Heart right ventricle (tissue), 16 donors: Measurements from ENCODE around the gene TSEN15. TPM values are rescaled to one million over a fixed set of nuclear protein-coding genes. Genes with fewer than 3 reads are reported as not detected.

Experiments used
- ATAC-seq, 8 donors: fragments of 200-7000 bp; cut with Tn5 transposase; one replicate each; pipeline ENCODE4 v1.9.1; 2020; ENCODE audit warnings: mild to moderate bottlenecking in 8 of 8, moderate library complexity in 8 of 8, moderate number of reproducible peaks in 1 of 8
- DNase-seq, 2 donors: peaks; one replicate each; pipeline ENCODE4 v3.0.0-alpha.2; 2020
- H3K27ac ChIP-seq, 10 donors: fragments of 200-600 bp; sonication (generic) in 2 of 10; one replicate each; pipeline versions ENCODE4 v1.5.0 to v1.8.0; 2020 to 2022; ENCODE audit warnings: mild to moderate bottlenecking in 3 of 10
- H3K27me3 ChIP-seq, 7 donors: fragments of 200-600 bp; one replicate each; pipeline ENCODE4 v1.8.0; 2021 to 2022; ENCODE audit warnings: mild to moderate bottlenecking in 2 of 7
- H3K36me3 ChIP-seq, 9 donors: fragments of 200-600 bp; sonication (generic) in 1 of 9; one replicate each; pipeline versions ENCODE4 v1.5.0 to v1.8.0; 2020 to 2022; ENCODE audit warnings: mild to moderate bottlenecking in 2 of 9
- H3K4me1 ChIP-seq, 9 donors: fragments of 200-600 bp; sonication (generic) in 1 of 9; one replicate each; pipeline versions ENCODE4 v1.5.0 to v1.8.0; 2020 to 2022; ENCODE audit warnings: mild to moderate bottlenecking in 4 of 9
- H3K4me3 ChIP-seq, 10 donors: fragments of 200-600 bp; sonication (generic) in 2 of 10; one replicate each; pipeline versions ENCODE4 v1.5.0 to v1.8.0; 2020 to 2022; ENCODE audit warnings: mild to moderate bottlenecking in 7 of 10, moderate library complexity in 2 of 10
- H3K9me3 ChIP-seq, 11 donors: fragments of 200-600 bp in 10 of 11; sonication (generic) in 2 of 11; one replicate each; pipeline versions ENCODE4 v1.5.0 to v1.8.0; 2013 to 2022; ENCODE audit warnings: mild to moderate bottlenecking in 2 of 11, control low read depth in 1 of 11, moderate library complexity in 1 of 11
- WGBS, 2 donors: extraction: QIAGEN DNeasy Blood & Tissue Kit; methylation state at CpG; one replicate each; pipeline ENCODE4 v1.1.7; 2013; ENCODE audit warnings: inconsistent platforms in 1 of 2; 5-methylcytosine and 5-hydroxymethylcytosine counted together
- intact Hi-C, 10 donors: fragments of 100-400 bp; cut with DNase I; formaldehyde crosslinking; loops; one replicate each; pipeline versions ENCODE4 v1.11.1 to v1.14.2; 2022
- polyA plus RNA-seq, 2 donors: library from polyadenylated mRNA; stranded (reverse); fragments of 200-250 nt; gene quantifications; one replicate each; pipeline ENCODE4 v1.2.3, GENCODE V29; 2013
- total RNA-seq, 10 donors: library from RNA; stranded (reverse); fragmentation: NEBNext Ultra II Directional in 3 of 10; extraction: Animal tissue kit (Norgen Biotek cat#: 25700) in 3 of 10; gene quantifications; one replicate each; pipeline versions ENCODE4 v1.2.1 to v1.2.4, GENCODE V29; 2021 to 2023
- TF ChIP-seq, protein P1 (sequence below), 9 donors: fragments of 200-600 bp; sonication (generic) in 2 of 9; IDR thresholded peaks; one replicate each; pipeline versions ENCODE4 v1.5.0 to v1.8.0; 2021 to 2022; ENCODE audit warnings: antibody characterized with exemption in 9 of 9, mild to moderate bottlenecking in 5 of 9, moderate library complexity in 1 of 9
- donor health status: Arrhythmogenic right ventricular cardiomyopathy.
- donor health status: ischemic (EF 13 %, LVEDD 7.1; RV severe dilation, severe dysfunction).
- donor health status: healthy with polysubstance abuse.
- donor health status: DM: no; HTN: yes; CAD: no.
- donor health status: DM: no; HTN: no; CAD: no.
- donor health status: ischemic (EF 25% LVEDD 6.9; RV normal size, moderate dysfunction).
- donor health status: ischemic (EF 25% LVEDD 5.7; RV mildly dilated, moderate dysfunction).
- donor health status: healthy.
- donor health status: DM: yes; HTN: yes; CAD: no.
- donor health status: Ischemic cardiomyopathy.
- donor health status: ischemic (EF 35%, LVEDD 5.7; RV mildly dilated, moderate dysfunction).
- donor health status: nonischemic (EF 11% LVEDD 7.7; RV severe dilation, severe dysfunction).
- donor health status: DM: yes; HTN: yes; CAD: no.
- donor health status: PGD.
- donor health status: ischemic (EF 29% LVEDD 5.4; RV normal size, mild dysfunction).
- donor health status: nonischemic (EF 23%, LVEDD 6.1; RV moderate dilation, normal function).

Gene TSEN15
- total and polyA plus RNA-seq, 12 donors = 19.3 to 31.1 (median 25.2) TPM

DNA sequence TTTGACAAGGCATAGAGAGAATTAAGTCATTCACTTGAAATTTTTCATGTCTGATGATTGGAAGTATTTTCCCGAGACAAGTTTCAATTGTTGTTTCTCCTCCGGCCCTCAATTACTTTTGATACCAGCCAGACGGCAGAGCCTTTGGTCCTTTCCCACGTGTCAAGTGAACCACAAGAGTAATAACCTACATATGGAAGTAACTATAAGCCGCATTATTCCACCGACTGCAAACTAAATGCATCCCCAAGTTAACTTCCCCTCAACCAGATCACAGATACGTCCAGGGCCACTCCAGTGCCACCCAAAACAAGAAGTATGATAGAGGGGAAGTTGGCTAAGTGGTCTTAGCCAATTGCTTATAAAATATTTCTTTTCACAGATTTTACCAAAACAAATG is 34.2 kb upstream of the TSEN15 start:
- Histone ChIP-seq H3K4me1 (peaks cover 0 to 21% (median 10%) of the 10 kb centered on the region in 9 donors), H3K9me3 (no peaks in the 10 kb centered on the region), H3K27ac (peak overlapping the region in 2 of 10 donors; percentile 36 to 49), H3K4me3 (no peak overlapping the region), H3K36me3 (no peaks in the 10 kb centered on the region), H3K27me3 (no peaks in the 10 kb centered on the region)
- intact Hi-C loops = no loop called here
- TF ChIP-seq, protein P1, sequence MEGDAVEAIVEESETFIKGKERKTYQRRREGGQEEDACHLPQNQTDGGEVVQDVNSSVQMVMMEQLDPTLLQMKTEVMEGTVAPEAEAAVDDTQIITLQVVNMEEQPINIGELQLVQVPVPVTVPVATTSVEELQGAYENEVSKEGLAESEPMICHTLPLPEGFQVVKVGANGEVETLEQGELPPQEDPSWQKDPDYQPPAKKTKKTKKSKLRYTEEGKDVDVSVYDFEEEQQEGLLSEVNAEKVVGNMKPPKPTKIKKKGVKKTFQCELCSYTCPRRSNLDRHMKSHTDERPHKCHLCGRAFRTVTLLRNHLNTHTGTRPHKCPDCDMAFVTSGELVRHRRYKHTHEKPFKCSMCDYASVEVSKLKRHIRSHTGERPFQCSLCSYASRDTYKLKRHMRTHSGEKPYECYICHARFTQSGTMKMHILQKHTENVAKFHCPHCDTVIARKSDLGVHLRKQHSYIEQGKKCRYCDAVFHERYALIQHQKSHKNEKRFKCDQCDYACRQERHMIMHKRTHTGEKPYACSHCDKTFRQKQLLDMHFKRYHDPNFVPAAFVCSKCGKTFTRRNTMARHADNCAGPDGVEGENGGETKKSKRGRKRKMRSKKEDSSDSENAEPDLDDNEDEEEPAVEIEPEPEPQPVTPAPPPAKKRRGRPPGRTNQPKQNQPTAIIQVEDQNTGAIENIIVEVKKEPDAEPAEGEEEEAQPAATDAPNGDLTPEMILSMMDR (IDR thresholded peaks at IDR 0.05) = no peak
- DNase-seq (no peak), ATAC-seq (no peak)
- WGBS, 2 donors = 75 to 79% methylated on average over 7 of the region's 7 CpGs

DNA sequence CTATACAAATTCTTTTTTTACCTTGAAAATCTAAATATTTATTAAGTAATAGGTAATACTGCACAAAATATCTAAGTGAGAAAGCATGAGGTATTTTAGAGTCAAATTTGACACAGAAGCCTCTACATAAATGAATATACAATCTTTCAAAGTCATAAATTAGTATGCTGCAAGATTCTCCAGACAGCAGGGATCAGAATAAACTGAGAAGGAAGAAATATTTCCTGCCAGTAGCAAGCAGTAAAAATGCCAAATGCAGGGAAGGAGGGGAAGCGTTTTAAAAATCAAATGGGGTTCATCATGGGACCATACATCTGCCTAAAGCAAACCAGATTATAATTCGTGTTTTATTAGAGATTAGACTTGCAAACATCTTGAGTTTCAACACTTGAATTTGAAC is 32.9 kb upstream of the TSEN15 start:
- Histone ChIP-seq H3K4me3 (no peak overlapping the region), H3K4me1 (peaks cover 0 to 34% (median 15%) of the 10 kb centered on the region in 9 donors), H3K36me3 (no peaks in the 10 kb centered on the region), H3K27me3 (no peaks in the 10 kb centered on the region), H3K27ac (peak overlapping the region in 6 of 10 donors; percentile 9 to 76 (median 52)), H3K9me3 (no peaks in the 10 kb centered on the region)
- intact Hi-C loops = no loop called here
- TF ChIP-seq, protein P1 (IDR thresholded peaks at IDR 0.05) = no peak
- no peak for DNase-seq
- no peak for ATAC-seq
- WGBS, 2 donors = 41 to 62% methylated on average over 2 of the region's 2 CpGs

DNA sequence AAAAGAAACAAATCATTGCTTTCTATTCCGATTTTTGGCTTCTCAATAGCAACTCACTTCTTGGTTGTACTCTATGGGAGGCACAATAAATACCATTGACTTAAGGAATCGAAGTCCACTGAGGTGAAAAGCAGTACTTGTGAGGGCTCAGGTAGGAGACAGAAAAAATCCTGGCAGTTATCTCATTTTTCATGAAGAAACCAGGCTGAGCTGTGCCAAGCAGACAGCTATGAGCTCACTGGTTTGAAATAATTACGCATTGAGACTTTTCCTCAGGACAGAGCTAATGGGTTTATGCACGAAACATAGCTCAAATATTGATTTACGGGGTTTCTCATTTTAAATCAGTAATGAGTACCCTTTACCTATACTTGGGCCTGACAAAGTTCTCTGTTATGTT is 32.5 kb upstream of the TSEN15 start:
- H3K36me3 ChIP-seq = no peaks in the 10 kb centered on the region
- TF ChIP-seq, protein P1 (IDR thresholded peaks at IDR 0.05) = no peak
- peak in 1 of 8 donors; percentile 39 for ATAC-seq
- intact Hi-C loops = no loop called here
- H3K27ac ChIP-seq = peak overlapping the region in 6 of 10 donors; percentile 9 to 76 (median 52)
- peaks cover 0 to 39% (median 18%) of the 10 kb centered on the region in 9 donors for H3K4me1 ChIP-seq
- WGBS, 2 donors = 79 to 80% methylated on average over 5 of the region's 5 CpGs
- H3K4me3 ChIP-seq = no peak overlapping the region
- no peak for DNase-seq
- no peaks in the 10 kb centered on the region for H3K9me3 ChIP-seq
- no peaks in the 10 kb centered on the region for H3K27me3 ChIP-seq

DNA sequence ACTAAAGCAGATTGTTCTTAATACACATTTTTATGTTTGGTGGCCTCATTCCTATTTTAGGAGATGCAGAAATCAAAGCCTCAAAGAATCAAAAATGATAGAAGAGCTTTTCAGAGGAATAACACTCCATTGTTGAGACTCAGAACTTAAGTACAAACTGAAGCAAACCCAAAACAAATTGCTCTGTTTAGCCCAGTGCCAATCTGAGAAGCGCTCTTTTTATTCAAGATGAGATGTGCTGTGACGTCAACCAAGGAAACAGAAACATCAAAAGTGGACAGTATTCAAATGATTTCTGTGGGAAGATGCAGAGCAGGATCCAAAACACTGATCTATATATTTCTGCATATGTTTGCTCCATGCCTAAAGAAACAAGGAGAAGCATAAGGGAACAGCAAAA is 32.0 kb upstream of the TSEN15 start:
- Histone ChIP-seq H3K4me1 (peaks cover 0 to 43% (median 19%) of the 10 kb centered on the region in 9 donors), H3K4me3 (no peak overlapping the region), H3K27me3 (no peaks in the 10 kb centered on the region), H3K9me3 (no peaks in the 10 kb centered on the region), H3K36me3 (no peaks in the 10 kb centered on the region), H3K27ac (peak overlapping the region in 6 of 10 donors; percentile 9 to 76 (median 52))
- TF ChIP-seq, protein P1 (IDR thresholded peaks at IDR 0.05) = no peak
- ATAC-seq (no peak), DNase-seq (no peak)
- intact Hi-C loops = no loop called here
- WGBS, 2 donors = 84 to 92% methylated on average over 2 of the region's 2 CpGs
